Panc1 (cell line): ENCODE data around the gene NMUR1.

Source experiments
- CTCF ChIP-seq: fragments of 450-650 bp; IDR thresholded peaks from 2 replicates; pipeline ENCODE4 v1.5.1; 2017; ENCODE audit warnings: mild to moderate bottlenecking
- POLR2AphosphoS5 ChIP-seq: IDR thresholded peaks from 2 replicates; pipeline ENCODE4 v1.6.1; 2012; ENCODE audit warnings: mild to moderate bottlenecking, low read depth, low read length, moderate library complexity
- REST ChIP-seq, 2 experiments: IDR thresholded peaks; 2 replicates each; pipeline ENCODE4 v1.6.1; 2011 to 2012; ENCODE audit warnings: low read depth in 2 of 2, control low read depth in 1 of 2, low read length in 1 of 2, mild to moderate bottlenecking in 1 of 2, moderate library complexity in 1 of 2; ENCODE audit not compliant: insufficient read depth in 1 of 2
- TCF7L2 ChIP-seq: IDR thresholded peaks from 2 replicates; pipeline ENCODE4 v1.6.1; 2011; ENCODE audit warnings: mild to moderate bottlenecking, low read depth, low read length, inconsistent platforms

GRCh38 chr2:231528636-231529030, 1.6 kb downstream of the NMUR1 start:
- no peak for TF ChIP-seq CTCF
- no peak for TF ChIP-seq POLR2AphosphoS5
- no peak for TF ChIP-seq REST (IDR thresholded peaks at IDR 0.05; ENCODE audit: insufficient read depth in 1 of 2, low read depth in 2 of 2, low read length in 1 of 2)
- no peak for TF ChIP-seq TCF7L2
